ENCODE results near the gene CKMT1A. TPM values are rescaled to one million over a fixed set of nuclear protein-coding genes. Genes with fewer than 3 reads are reported as not detected.

Gene CKMT1A
- not detected in 2 replicates for total RNA-seq

DNA sequence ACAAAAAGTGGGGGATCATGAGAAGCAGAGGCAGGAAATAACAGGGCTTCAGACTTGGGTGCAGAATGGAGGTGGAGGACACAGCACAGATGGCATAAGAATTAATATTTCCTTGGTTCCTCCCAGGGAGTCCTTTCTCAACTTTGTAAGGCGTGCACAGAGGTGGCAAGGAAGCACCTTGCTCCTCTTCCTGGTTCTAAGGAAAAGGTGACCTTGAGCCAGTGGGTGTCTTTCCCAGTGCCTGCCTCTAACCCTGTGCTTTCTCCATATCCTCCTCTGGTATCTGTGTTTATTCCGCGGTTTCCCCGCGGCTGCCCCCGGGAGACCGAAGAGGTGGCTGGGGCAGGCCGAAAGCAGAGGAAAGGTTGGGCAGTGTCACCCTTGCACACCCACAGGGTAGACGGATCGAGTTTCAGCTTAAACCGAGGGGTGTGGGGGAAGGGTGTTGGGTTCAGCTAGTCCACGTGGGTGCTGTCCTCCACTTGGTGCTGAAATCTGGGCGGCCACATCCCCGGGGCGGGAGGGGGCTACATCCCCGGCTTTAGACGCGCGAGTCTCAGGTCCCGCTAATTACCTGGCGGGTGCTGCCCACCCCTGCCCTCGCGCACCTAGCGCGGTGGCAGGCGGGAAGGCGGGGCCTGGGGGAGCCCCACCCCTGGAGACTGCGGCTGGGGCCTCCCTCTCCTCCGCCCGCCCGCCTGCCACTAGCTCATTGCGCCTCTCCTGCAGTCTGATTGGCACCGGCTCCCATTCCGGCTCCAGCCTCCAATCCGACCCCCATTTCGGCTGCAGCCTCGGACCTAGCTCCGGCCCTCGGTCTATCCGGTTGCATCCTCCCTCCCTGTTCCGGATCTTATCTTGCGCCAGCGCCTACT, at the start of gene CKMT1A:
CKMT1A (plus strand) TSS at position 712 of the 875 bp plus-strand sequence. CDS start 192 bp downstream, outside the sequence.

DNA sequence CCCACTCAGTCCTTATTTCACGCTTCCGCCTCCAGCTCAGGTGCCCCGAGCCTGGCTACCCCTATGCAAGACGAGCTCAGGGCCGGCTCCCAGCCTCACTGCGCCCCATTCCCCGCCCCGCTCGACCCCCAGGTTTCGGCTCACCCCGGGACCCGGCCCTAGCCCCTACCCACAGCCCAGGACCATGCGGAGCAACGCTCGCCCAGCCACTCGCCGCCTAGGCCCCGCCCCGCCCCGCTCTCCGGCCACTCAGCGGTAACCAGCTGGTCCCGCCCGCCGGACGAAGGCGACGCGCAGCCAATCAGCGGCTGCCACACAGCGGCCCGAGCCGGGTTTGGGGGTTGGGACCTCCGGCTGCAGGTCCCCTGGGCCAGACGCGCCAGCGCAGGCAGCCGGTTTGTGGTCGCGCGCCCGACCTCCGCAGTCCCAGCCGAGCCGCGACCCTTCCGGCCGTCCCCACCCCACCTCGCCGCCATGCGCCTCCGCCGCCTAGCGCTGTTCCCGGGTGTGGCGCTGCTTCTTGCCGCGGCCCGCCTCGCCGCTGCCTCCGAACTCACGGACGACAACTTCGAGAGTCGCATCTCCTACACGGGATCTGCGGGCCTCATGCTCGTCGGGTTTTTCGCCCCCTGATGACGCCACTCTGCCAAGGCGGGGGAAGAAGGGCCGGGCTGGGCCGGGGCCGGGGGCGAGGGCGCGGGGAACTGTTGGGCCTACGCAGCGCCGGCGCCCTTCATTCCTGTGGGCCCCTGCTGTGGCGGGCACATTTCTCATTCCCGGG, 44.8 kb upstream of the CKMT1A start, which contains the start of gene CATSPER2:
CATSPER2 (minus strand) TSS at position 196 of the 781 bp plus-strand sequence. CDS start 783 bp downstream, outside the sequence.

GRCh38 chr15:43746245-43746902, 52.7 kb downstream of the CKMT1A start, which contains the start of gene PDIA3:
TSS of gene PDIA3 (plus strand) at chr15:43746438. CDS start at chr15:43746540, 102 bp downstream.

Small RNA genes within 50 kb of the gene (small RNA-seq; reads per million reads assigned to genes)
- gene PDIA3P2 (not detected), gene RNU6-353P (not detected), gene RNU6-354P (not detected)

Other genes with a start within 250 kb of the CKMT1A start
- gene TP53BP1, start 200.7 kb upstream of the CKMT1A start, total RNA-seq = 86.2 and 86.8 TPM in 2 replicates
- gene MAP1A, start 176.3 kb upstream of the CKMT1A start, total RNA-seq = 124 and 126 TPM in 2 replicates
- 23.9 and 24.0 TPM in 2 replicates for gene PPIP5K1, start 103.7 kb upstream of the CKMT1A start, total RNA-seq
- gene CKMT1B, start 99.8 kb upstream of the CKMT1A start, total RNA-seq = not detected in 2 replicates
- 0.26 and 0.32 TPM in 2 replicates for gene STRC, start 75.1 kb upstream of the CKMT1A start, total RNA-seq
- gene CATSPER2, start 45.0 kb upstream of the CKMT1A start, total RNA-seq = 1.5 and 1.8 TPM in 2 replicates
- 287 and 297 TPM in 2 replicates for gene PDIA3, start 52.6 kb downstream of the CKMT1A start, total RNA-seq
- gene ELL3, start 83.1 kb downstream of the CKMT1A start, total RNA-seq = 3.1 and 6.6 TPM in 2 replicates
- gene SERF2, start 98.5 kb downstream of the CKMT1A start, total RNA-seq = 291 and 610 TPM in 2 replicates
- gene SERINC4, start 106.4 kb downstream of the CKMT1A start, total RNA-seq = 0.13 TPM in 1 of 2 replicates, not detected in the other
- gene HYPK, start 106.7 kb downstream of the CKMT1A start, total RNA-seq = 5.5 and 10.7 TPM in 2 replicates
- gene MFAP1, start 130.8 kb downstream of the CKMT1A start, total RNA-seq = 23.9 and 32.3 TPM in 2 replicates
- 14.1 and 19.5 TPM in 2 replicates for gene WDR76, start 133.1 kb downstream of the CKMT1A start, total RNA-seq

Measured in articular chondrocyte of knee joint (primary cell).